GM21576 (cell line): ENCODE data around the gene UTP4.

Experiments
- ATAC-seq: cut with Tn5 transposase; IDR thresholded peaks from one replicate; pipeline ENCODE4 v1.9.1; 2021; ENCODE audit warnings: mild to moderate bottlenecking, moderate library complexity; ENCODE audit not compliant: unreplicated experiment

UTP4 gene

GRCh38 chr16:69169607-69170352 lies 37.3 kb downstream of the UTP4 start:
- no peak for ATAC-seq

GRCh38 chr16:69171325-69172084 lies 39.1 kb downstream of the UTP4 start:
- no peak for ATAC-seq

- no peak for ATAC-seq
Observed at GRCh38 chr16:69176033-69176800, 43.8 kb downstream of the UTP4 start.

DNA sequence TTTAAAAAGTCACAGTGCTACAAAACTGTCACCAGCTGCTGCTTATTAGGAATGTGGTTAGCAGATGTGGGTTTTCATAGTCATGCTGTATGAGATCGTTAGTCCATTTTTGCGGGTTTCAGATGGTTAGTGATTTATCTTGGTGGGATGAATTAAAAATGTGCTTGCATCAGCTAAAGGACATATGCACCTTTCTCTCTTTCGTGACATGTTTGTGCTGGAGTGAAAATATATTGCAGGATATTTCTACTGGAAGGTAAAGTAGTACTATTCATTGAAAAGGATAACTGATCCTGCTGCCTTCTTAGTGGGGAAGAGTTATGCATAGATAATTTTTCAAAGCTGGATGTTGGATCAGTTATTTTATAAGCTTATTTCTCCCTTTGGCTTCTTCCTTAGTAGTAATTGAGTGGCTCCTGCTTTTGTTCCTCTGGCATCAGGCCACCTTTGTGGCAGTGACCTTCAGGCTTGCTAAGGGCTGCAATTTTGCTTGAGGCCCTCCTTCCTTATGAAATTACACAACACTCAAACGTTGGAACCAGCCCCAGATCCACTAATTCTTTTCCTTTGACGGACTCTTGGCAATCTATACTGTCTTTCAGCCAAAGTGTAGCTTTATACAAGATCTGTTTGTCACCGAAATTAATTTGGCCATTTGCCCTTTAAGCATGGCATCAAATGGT lies 47.0 kb downstream of the UTP4 start:
- ATAC-seq, result no peak

- ATAC-seq, result no peak
Observed at GRCh38 chr16:69180011-69180338, 47.5 kb downstream of the UTP4 start.

GRCh38 chr16:69182730-69183416 lies 50.4 kb downstream of the UTP4 start:
- no peak for ATAC-seq

DNA sequence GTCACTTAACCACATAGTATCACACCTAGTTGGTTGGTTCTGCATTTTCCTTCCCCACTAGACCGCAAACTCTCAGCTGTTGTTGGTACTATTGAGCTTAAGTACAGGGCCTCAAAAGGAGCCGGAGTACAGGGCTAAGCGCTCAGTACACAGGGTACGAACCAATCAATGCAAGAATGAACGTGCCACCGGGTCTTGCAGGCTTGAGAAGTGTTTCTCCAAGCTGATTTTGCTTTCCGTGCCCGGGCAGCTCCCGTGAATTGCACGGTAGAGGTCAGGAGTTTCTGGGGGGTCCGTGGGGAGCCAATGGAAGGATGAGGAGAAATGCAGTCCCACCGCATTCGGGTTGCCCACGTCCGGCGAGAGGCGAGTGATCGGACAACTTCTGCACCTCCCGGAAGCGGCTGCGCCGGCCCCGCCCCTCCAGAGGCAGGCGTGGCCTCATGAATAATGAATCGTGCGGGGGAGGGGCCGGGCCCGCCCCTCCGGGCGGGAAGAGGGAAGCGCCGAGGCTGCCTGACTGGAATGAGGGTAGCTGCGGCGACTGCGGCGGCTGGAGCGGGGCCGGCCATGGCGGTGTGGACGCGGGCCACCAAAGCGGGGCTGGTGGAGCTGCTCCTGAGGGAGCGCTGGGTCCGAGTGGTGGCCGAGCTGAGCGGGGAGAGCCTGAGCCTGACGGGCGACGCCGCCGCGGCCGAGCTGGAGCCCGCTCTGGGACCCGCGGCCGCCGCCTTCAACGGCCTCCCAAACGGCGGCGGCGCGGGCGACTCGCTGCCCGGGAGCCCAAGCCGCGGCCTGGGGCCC lies 54.4 kb downstream of the UTP4 start, which contains the start of gene SNTB2:
Gene SNTB2, plus strand, starts transcription at position 523 of the 804 bp plus-strand sequence. Its CDS starts 3 bp downstream, at position 526.
- peak; percentile 81 for ATAC-seq

GRCh38 chr16:69187446-69188235 lies 55.2 kb downstream of the UTP4 start:
- ATAC-seq, result peak; percentile 21

GRCh38 chr16:69188236-69188549 lies 55.7 kb downstream of the UTP4 start:
- ATAC-seq, result no peak

- ATAC-seq, result no peak
Observed at GRCh38 chr16:69188716-69189115, 56.3 kb downstream of the UTP4 start.

GRCh38 chr16:69190046-69190588 lies 57.7 kb downstream of the UTP4 start:
- ATAC-seq, result no peak

DNA sequence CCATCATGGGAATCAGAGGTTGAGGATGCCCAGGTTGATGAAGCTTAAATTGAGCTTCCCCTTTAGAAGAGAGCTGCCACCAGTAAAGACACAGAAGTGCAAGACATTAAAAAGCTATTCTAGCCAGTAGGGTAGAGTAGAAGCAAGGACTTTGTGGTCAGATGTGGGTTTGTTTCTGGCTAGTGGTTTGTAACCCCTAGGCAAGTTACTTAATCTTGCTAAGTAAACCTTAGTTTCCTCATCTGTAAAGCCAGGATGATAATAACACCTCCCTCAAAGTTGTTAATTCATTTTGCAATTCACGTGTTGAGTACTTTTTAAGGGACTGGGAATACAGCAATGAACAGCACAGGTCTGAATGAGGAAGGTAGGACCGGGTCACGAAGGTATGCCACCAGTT lies 58.1 kb downstream of the UTP4 start:
- no peak for ATAC-seq

- no peak for ATAC-seq
Observed at GRCh38 chr16:69191136-69191535, 58.7 kb downstream of the UTP4 start.

- ATAC-seq, result no peak
Observed at GRCh38 chr16:69193855-69194254, 61.4 kb downstream of the UTP4 start.

DNA sequence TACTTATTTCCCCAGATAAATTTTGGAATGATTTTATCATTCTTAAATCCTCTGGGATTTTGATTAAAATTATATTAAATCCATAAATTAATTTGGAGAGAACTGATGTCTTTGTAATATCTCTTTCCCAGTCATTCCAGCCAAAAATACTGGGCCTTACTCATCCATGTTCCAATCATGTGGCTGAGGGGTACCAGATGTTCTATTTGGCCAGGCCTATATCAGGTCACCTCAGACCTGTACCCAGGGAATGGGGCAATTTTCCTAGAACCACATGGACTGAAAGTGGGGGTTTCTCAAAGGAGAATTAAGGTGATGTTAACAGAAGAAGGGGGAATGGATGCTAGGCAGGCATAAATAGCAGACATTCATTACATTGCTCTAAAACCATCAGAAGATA lies 62.0 kb downstream of the UTP4 start:
- no peak for ATAC-seq

DNA sequence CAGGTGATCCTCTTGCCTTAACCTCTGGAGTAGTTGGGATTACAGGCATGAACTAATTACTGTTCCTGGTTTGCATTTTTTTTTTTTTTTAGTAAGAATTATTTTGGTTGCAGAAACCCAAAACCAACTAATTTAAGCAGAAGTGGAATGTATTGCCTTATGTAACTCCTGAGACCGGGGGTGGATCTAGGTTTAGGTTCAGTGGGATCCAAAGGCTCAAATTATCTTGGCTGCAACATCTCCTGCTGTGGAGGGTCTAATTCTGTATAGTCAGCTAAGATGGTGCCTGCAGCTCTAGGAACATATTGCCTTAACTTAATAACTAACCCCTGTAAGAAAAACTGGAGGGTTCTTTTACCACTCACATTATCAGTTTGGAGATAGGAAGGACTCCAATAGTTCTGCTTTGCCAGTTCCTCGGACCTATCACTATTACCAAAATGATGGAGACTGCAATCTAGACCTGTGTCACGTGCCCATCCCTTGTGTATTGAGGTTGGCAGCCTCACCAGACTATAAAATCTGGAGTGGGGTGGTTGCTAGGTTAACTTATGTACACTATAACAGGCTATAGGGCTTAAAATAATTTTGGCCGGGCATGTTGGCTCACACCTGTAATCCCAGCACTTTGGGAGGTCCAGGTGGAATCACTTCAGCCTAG lies 63.0 kb downstream of the UTP4 start:
- ATAC-seq, result no peak

DNA sequence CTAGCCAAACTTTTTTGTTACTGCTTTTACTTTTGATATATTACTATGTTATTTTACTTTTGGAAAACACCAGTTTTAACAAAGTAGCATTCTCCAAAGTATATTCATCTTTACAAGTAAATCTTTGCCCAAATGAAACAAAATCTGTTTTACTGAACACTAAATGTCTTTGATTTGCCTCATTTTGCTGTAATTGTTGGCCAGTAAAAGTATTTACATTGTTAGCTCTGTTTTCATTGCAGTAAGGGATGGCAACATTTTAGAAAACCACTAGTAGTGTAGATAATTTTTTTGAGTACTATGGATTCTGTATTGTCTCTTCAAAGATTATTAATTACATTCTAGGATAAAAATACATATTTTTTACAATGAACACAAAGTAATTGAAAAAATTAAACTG lies 65.1 kb downstream of the UTP4 start:
- no peak for ATAC-seq

DNA sequence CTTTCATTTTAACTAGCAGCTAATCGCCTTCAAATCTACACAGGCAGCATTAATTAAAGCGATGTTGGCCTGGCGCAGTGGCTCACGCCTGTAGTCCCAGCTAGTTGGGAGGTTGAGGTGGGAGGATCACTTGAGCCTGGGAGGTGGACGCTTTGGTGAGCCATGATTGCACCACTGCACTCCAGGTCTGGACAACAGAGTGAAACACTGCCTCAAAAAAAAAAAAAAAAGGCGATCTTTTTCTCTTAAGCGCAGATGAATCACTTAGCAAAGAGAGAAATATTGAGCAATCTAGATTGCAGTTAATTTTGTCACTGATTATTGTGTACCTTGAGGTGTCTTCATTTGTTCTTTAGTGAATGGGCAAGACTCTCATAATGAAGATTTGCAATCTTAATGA lies 66.9 kb downstream of the UTP4 start:
- no peak for ATAC-seq
